Endothelial cell of umbilical vein (primary cell): ENCODE data around the gene RGS17. TPM values are rescaled to one million over a fixed set of nuclear protein-coding genes. Genes with fewer than 3 reads are reported as not detected.
A peak's percentile ranks its signal among the peaks of the same experiment; 100 is the strongest.

Source experiments
- BruUV-seq: library from RNA; stranded (reverse); fragments of 400-500 nt; replicated peaks from 2 replicates; lab custom pipeline; 2021; lab: Mats Ljungman, UMichigan
- CTCF ChIA-PET: fragments of 300-600, 350-600 bp; sonication (Branson Sonifier 250); formaldehyde crosslinking; loops from one replicate; lab custom pipeline; 2021; ENCODE audit warnings: antibody characterized with exemption, inconsistent platforms; lab: Charles Lee
- POLR2A ChIA-PET: fragments of 300-600, 350-600 bp; sonication (Branson Sonifier 250); formaldehyde crosslinking; loops from one replicate; lab custom pipeline; 2021; ENCODE audit warnings: antibody characterized with exemption, inconsistent platforms; lab: Charles Lee
- DNase-seq: peaks from one replicate; pipeline ENCODE4 v3.0.0-alpha.2; 2011; ENCODE audit warnings: low read depth, low spot score
- FAIRE-seq: peaks from 2 replicates; lab custom pipeline; 2011; peaks lifted over from hg19 to GRCh38; lab: Jason Lieb, UNC
- H2AFZ ChIP-seq: 2 replicates; pipeline ENCODE4 v1.6.0; 2012; ENCODE audit warnings: low read depth, low read length, control low read depth, inconsistent platforms
- H3K27ac ChIP-seq: 2 replicates; pipeline ENCODE4 v1.5.1; 2011; ENCODE audit warnings: low read depth, mild to moderate bottlenecking, control low read depth, low read length, moderate library complexity; ENCODE audit not compliant: insufficient read depth
- H3K27me3 ChIP-seq, 2 experiments: 2 replicates each; pipeline versions ENCODE4 v1.6.0 to v1.6.1; 2011; ENCODE audit warnings: low read length in 2 of 2, mixed read lengths in 1 of 2; ENCODE audit not compliant: control insufficient read depth in 2 of 2, insufficient read depth in 2 of 2
- H3K36me3 ChIP-seq, 2 experiments: 2 replicates in 1 of 2; 3 replicates in 1 of 2; pipeline ENCODE4 v1.5.1; 2011; ENCODE audit warnings: low read length in 2 of 2, mild to moderate bottlenecking in 1 of 2, moderate library complexity in 1 of 2; ENCODE audit not compliant: control insufficient read depth in 2 of 2, insufficient read depth in 2 of 2; ENCODE audit errors: extremely low read depth in 1 of 2
- H3K4me1 ChIP-seq: 3 replicates; pipeline ENCODE4 v1.5.1; 2011; ENCODE audit warnings: mild to moderate bottlenecking, low read length; ENCODE audit not compliant: control insufficient read depth, insufficient read depth; ENCODE audit errors: extremely low read depth
- H3K4me2 ChIP-seq: 2 replicates; pipeline ENCODE4 v1.6.1; 2011; ENCODE audit warnings: low read length, control low read depth, mixed read lengths; ENCODE audit not compliant: insufficient read depth
- H3K4me3 ChIP-seq, 3 experiments: fragments of 200-600 bp in 1 of 3; sonication (generic), shearing (Covaris generic) in 1 of 3; replicated peaks in 1 of 3; 2 replicates each; pipeline ENCODE4 v1.5.1; 2011 to 2016; ENCODE audit warnings: control low read depth in 3 of 3, low read length in 3 of 3, mild to moderate bottlenecking in 2 of 3, inconsistent platforms in 1 of 3, low read depth in 1 of 3, moderate library complexity in 1 of 3; ENCODE audit not compliant: insufficient read depth in 1 of 3
- H3K79me2 ChIP-seq: 2 replicates; pipeline ENCODE4 v1.6.0; 2012; ENCODE audit warnings: low read length, inconsistent platforms; ENCODE audit not compliant: control insufficient read depth, insufficient read depth
- H3K9ac ChIP-seq: replicated peaks from 2 replicates; pipeline ENCODE3; 2011; ENCODE audit warnings: low read length, control low read depth; ENCODE audit not compliant: insufficient read depth; ENCODE audit errors: extremely low read depth
- H3K9me1 ChIP-seq: replicated peaks from 3 replicates; pipeline ENCODE4 v1.6.0; 2011; ENCODE audit warnings: mild to moderate bottlenecking, low read length; ENCODE audit not compliant: control insufficient read depth, insufficient read depth; ENCODE audit errors: extremely low read depth
- H3K9me3 ChIP-seq: replicated peaks from 2 replicates; pipeline ENCODE4 v1.5.1; 2012; ENCODE audit warnings: low read length, inconsistent platforms; ENCODE audit not compliant: control insufficient read depth, insufficient read depth
- H4K20me1 ChIP-seq: replicated peaks from 2 replicates; pipeline ENCODE3; 2011; ENCODE audit warnings: mild to moderate bottlenecking, low read length; ENCODE audit not compliant: control insufficient read depth, insufficient read depth; ENCODE audit errors: extremely low read depth
- CTCF ChIP-seq, 2 donors: IDR thresholded peaks; 1 replicate in 1 of 2; 2 replicates in 1 of 2; pipeline ENCODE4 v1.5.1; 2011; ENCODE audit warnings: low read length in 2 of 2, mild to moderate bottlenecking in 2 of 2, moderate library complexity in 2 of 2, control low read depth in 1 of 2, inconsistent platforms in 1 of 2, low read depth in 1 of 2; ENCODE audit not compliant: insufficient read depth in 1 of 2; ENCODE audit errors: extremely low read depth in 1 of 2
- EZH2 ChIP-seq: IDR thresholded peaks from 2 replicates; pipeline ENCODE4 v1.6.1; 2012; ENCODE audit warnings: borderline replicate concordance, low read depth, mild to moderate bottlenecking, moderate library complexity, low read length, inconsistent platforms; ENCODE audit not compliant: severe bottlenecking
- FOS ChIP-seq: IDR thresholded peaks from 2 replicates; pipeline ENCODE4 v1.6.1; 2011; ENCODE audit warnings: mild to moderate bottlenecking, low read length, moderate library complexity, borderline replicate concordance; ENCODE audit not compliant: insufficient read depth
- GATA2 ChIP-seq: IDR thresholded peaks from 2 replicates; pipeline ENCODE4 v1.7.0; 2011; ENCODE audit warnings: low read depth, mild to moderate bottlenecking, moderate library complexity, mixed read lengths, low read length; ENCODE audit not compliant: insufficient read length, insufficient read depth
- JUN ChIP-seq: IDR thresholded peaks from 2 replicates; pipeline ENCODE4 v1.6.1; 2011; ENCODE audit warnings: borderline replicate concordance, low read depth; ENCODE audit not compliant: insufficient read length, insufficient read depth
- MAX ChIP-seq: IDR thresholded peaks from 2 replicates; pipeline ENCODE4 v1.6.1; 2011; ENCODE audit not compliant: insufficient read depth, insufficient read length
- MYC ChIP-seq: IDR thresholded peaks from one replicate; pipeline ENCODE4 v1.6.1; 2011; ENCODE audit warnings: mild to moderate bottlenecking, low read depth, low read length
- POLR2A ChIP-seq: IDR thresholded peaks from 2 replicates; pipeline ENCODE4 v1.6.1; 2012; ENCODE audit warnings: low read depth, mild to moderate bottlenecking, control low read depth, low read length
- POLR2AphosphoS5 ChIP-seq: IDR thresholded peaks from 2 replicates; pipeline ENCODE4 v1.6.1; 2012; ENCODE audit warnings: low read depth, mild to moderate bottlenecking, control low read depth, low read length, moderate library complexity; ENCODE audit not compliant: insufficient read depth
- dilution Hi-C: fragments of 300-500 bp; cut with MboI; formaldehyde crosslinking; loops from one replicate; pipeline ENCODE4 v1.15.0; 2019; ENCODE audit warnings: low sequenced_read_pairs; ENCODE audit not compliant: extremely low pct_ligation_motif_present
- intact Hi-C: fragments of 100-400 bp; cut with micrococcal nuclease; formaldehyde crosslinking; loops from one replicate; pipeline ENCODE4 v1.10.0; 2022
- polyA plus RNA-seq, 4 experiments: library from polyadenylated mRNA; depleted of rRNA in 3 of 4; stranded (reverse) in 3 of 4; unstranded in 1 of 4; fragments of >200 nt; gene quantifications; 2 replicates each; pipeline versions ENCODE4 v1.2.1 to v1.2.3, GENCODE V29; 2011 to 2012; ENCODE audit warnings: missing spikeins in 1 of 4
- total RNA-seq: library from RNA; stranded (reverse); gene quantifications from 2 replicates; pipeline ENCODE4 v1.2.3, GENCODE V29; 2021

The RGS17 gene
- total and polyA plus RNA-seq, 2 donors (not counting 3 experiments of a cell fraction or from before 2014, with no cell fraction given): 0.40 to 1.1 TPM

- Histone ChIP-seq H3K9ac (peak overlapping the region; percentile 89), H3K36me3 (peaks cover 0 to 4% of the 10 kb centered on the region in 2 experiments), H4K20me1 (no peaks in the 10 kb centered on the region), H3K79me2 (peaks cover 84% of the 10 kb centered on the region), H3K4me3 (peak overlapping the region in 2 of 3 experiments; percentile 97 to 99), H3K27me3 (no peaks in the 10 kb centered on the region), H3K9me3 (no peaks in the 10 kb centered on the region), H3K9me1 (no peaks in the 10 kb centered on the region), H3K4me1 (peaks cover 45% of the 10 kb centered on the region), H3K4me2 (peak overlapping the region; percentile 98), H3K27ac (no peak overlapping the region), H2AFZ (no peak overlapping the region)
- no peak for TF ChIP-seq EZH2
- TF ChIP-seq POLR2AphosphoS5: no peak
- no peak for TF ChIP-seq FOS
- ChIA-PET CTCF (interaction anchor here (1.3 kb wide), 1 partner anchor 27 kb away, joined by 3 read pairs; no protein-coding TSS in a partner anchor), POLR2A (no interaction called here)
- FAIRE-seq: peak; percentile 15
- no peak for DNase-seq
- dilution Hi-C loops: no loop called here
- no TSS peak for BruUV-seq
- intact Hi-C loops: no loop called here
Observed at GRCh38 chr6:152980656-152981055, 150.4 kb downstream of the RGS17 start.

GRCh38 chr6:152979116-152979515 lies 152.0 kb downstream of the RGS17 start:
- dilution Hi-C loops: no loop called here
- no peak for FAIRE-seq
- peak overlapping the region; percentile 35 for H3K27ac ChIP-seq

More at GRCh38 chr6:152979116-152979515, 152.0 kb downstream of the RGS17 start:
- Histone ChIP-seq H3K4me3 (no peak overlapping the region), H3K36me3 (peaks cover 0 to 15% of the 10 kb centered on the region in 2 experiments), H3K9ac (no peak overlapping the region), H4K20me1 (no peaks in the 10 kb centered on the region), H3K27me3 (no peaks in the 10 kb centered on the region), H3K4me1 (peaks cover 41% of the 10 kb centered on the region), H2AFZ (no peak overlapping the region), H3K79me2 (peaks cover 90% of the 10 kb centered on the region), H3K9me1 (no peaks in the 10 kb centered on the region), H3K4me2 (peak overlapping the region; percentile 98), H3K9me3 (no peaks in the 10 kb centered on the region)
- ChIA-PET POLR2A (no interaction called here), CTCF (interaction anchor here (1.5 kb wide), 1 partner anchor 25 kb away, joined by 10 read pairs; no protein-coding TSS in a partner anchor)
- BruUV-seq: no TSS peak
- intact Hi-C loops: no loop called here
- DNase-seq: no peak
- no peak for TF ChIP-seq EZH2
- no peak for TF ChIP-seq CTCF (IDR thresholded peaks at IDR 0.05; ENCODE audit: extremely low read depth in 1 of 2, insufficient read depth in 1 of 2, low read depth in 1 of 2, low read length in 2 of 2)
- TF ChIP-seq POLR2A: no peak
- TF ChIP-seq FOS: no peak
- TF ChIP-seq MYC: no peak
- TF ChIP-seq GATA2: no peak
- no peak for TF ChIP-seq MAX
- TF ChIP-seq JUN: no peak
- TF ChIP-seq POLR2AphosphoS5: no peak
